D721Med (cell line): ENCODE results near the gene TRIM62.

Source experiments
- DNase-seq: peaks from one replicate; pipeline ENCODE4 v3.0.0; 2011; ENCODE audit warnings: low spot score; ENCODE audit not compliant: insufficient read length
- FAIRE-seq: peaks from 2 replicates; lab custom pipeline; 2011; peaks lifted over from hg19 to GRCh38; lab: Jason Lieb, UNC
- CTCF ChIP-seq: IDR thresholded peaks from 2 replicates; pipeline ENCODE4 v1.5.1; 2012; ENCODE audit warnings: mild to moderate bottlenecking, control low read depth; ENCODE audit not compliant: insufficient read depth; ENCODE audit errors: missing control alignments

Gene TRIM62

DNA sequence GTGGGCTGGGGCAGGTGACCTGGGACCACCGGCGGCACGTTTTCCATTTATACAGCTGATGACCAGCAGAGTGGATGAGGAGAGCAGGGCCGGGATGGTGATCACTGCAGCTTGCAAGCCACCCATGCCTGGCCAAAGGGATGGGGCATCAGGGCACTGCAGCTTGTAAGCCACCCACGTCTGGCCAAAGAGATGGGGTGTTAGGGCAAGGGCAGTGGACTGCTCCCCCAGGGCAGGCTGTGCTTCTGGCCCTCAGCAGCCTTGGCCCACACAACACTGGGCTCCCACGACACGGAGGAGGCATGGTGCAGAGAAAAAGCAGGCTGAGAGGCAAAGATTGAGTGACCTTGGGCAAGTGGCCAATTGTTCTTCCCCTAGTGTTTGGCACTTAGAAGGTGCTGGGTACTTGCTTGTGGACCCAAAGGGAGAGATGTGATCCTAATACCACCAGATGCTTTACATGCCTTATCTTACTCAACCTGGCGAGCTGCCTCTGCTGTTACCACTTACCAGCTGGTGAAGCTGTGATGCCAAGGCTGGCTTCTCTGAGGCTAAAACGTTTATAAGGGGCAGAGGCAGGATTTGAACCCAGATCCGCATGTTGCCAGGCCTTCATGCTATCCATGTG, 48.3 kb downstream of the TRIM62 start:
- no peak for DNase-seq
- FAIRE-seq, result no peak
- no peak for TF ChIP-seq CTCF

- no peak for TF ChIP-seq CTCF
- no peak for FAIRE-seq
- DNase-seq, result no peak
These were observed 49.3 kb downstream of the TRIM62 start for GRCh38 chr1:33132549-33132948.

- TF ChIP-seq CTCF, result no peak
- FAIRE-seq, result no peak
- no peak for DNase-seq
These were observed 50.7 kb downstream of the TRIM62 start for GRCh38 chr1:33131191-33131590.

DNA sequence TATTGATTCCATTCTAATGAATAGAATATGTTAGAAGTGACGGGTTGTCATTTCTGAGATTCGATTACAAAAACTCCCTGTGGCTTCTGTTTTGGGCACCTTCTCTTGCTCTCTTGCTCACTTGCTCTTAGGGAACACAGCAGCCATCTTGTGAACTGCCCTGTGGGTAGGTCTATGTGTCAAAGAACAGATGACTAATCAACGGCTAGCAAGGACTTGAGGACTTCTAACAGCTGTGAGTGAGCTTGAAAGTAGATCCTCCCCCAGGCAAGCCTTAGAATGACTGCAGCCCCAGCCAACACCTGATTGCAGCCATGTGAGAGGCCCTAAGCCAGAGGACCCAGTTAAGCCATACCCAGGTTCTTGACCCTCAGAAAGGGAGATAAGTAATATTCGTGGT, 51.5 kb downstream of the TRIM62 start:
- FAIRE-seq, result no peak
- DNase-seq, result no peak
- no peak for TF ChIP-seq CTCF

- FAIRE-seq, result no peak
- DNase-seq, result no peak
- no peak for TF ChIP-seq CTCF
These were observed 53.1 kb downstream of the TRIM62 start for GRCh38 chr1:33128781-33129180.

GRCh38 chr1:33127001-33127823, 54.6 kb downstream of the TRIM62 start:
- peak; percentile 81 for DNase-seq
- peak; percentile 55 for FAIRE-seq
- peak; percentile 97 for TF ChIP-seq CTCF
